Renal cortex interstitium (tissue), 15 donors: ENCODE data around the gene TNFRSF12A. TPM values are rescaled to one million over a fixed set of nuclear protein-coding genes. Genes with fewer than 3 reads are reported as not detected.
A peak's percentile ranks its signal among the peaks of the same experiment; 100 is the strongest.

Source experiments
- DNase-seq, 11 donors: peaks; one replicate each; pipeline ENCODE4 v3.0.0-alpha.2; 2013; ENCODE audit warnings: low read depth in 9 of 11, low spot score in 4 of 11; ENCODE audit errors: extremely low read depth in 1 of 11
- long read RNA-seq, 16 experiments: transcript quantifications; one replicate each; lab custom pipeline, GENCODE V29; 2026
- polyA plus RNA-seq, 3 donors: library from polyadenylated mRNA; unstranded; fragments of 120-200 nt; gene quantifications; one replicate each; pipeline ENCODE4 v1.2.1, GENCODE V29; 2013; ENCODE audit not compliant: insufficient read length in 3 of 3

Gene TNFRSF12A, protein sequence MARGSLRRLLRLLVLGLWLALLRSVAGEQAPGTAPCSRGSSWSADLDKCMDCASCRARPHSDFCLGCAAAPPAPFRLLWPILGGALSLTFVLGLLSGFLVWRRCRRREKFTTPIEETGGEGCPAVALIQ
- 10 to 100 TPM in 2 of 3 donors, 1 to 10 TPM in 1; 6.7 to 17.6 (median 12.9) TPM for polyA plus RNA-seq
- long read RNA-seq, donor 1, transcript TNFRSF12A-201 (4 exons, 1,033 nt) = major isoform, 15 of 16 reads
- long read RNA-seq, donor 1, partial matches to known transcripts = 0 of 16 reads
- long read RNA-seq, donor 1, other reads (novel, unspliced or antisense) = 0 of 16 reads
- long read RNA-seq, donor 2, transcript TNFRSF12A-201 (4 exons, 1,033 nt) = major isoform, 12 of 97 reads
- long read RNA-seq, donor 2, partial matches to known transcripts = 41 of 97 reads
- long read RNA-seq, donor 2, other reads (novel, unspliced or antisense) = 43 of 97 reads
- long read RNA-seq, donor 3, transcript TNFRSF12A-201 (4 exons, 1,033 nt) = major isoform, 17 of 18 reads
- long read RNA-seq, donor 3, partial matches to known transcripts = 0 of 18 reads
- long read RNA-seq, donor 3, other reads (novel, unspliced or antisense) = 0 of 18 reads
- long read RNA-seq, donor 4, transcript TNFRSF12A-201 (4 exons, 1,033 nt) = major isoform, 16 of 17 reads
- long read RNA-seq, donor 4, partial matches to known transcripts = 0 of 17 reads
- long read RNA-seq, donor 4, other reads (novel, unspliced or antisense) = 0 of 17 reads
- long read RNA-seq, donor 5 = 0 reads
- long read RNA-seq, donor 6, transcript TNFRSF12A-201 (4 exons, 1,033 nt) = major isoform, 10 of 11 reads
- long read RNA-seq, donor 6, partial matches to known transcripts = 0 of 11 reads
- long read RNA-seq, donor 6, other reads (novel, unspliced or antisense) = 0 of 11 reads
- long read RNA-seq, donor 7, transcript TNFRSF12A-201 (4 exons, 1,033 nt) = major isoform, 16 of 16 reads
- long read RNA-seq, donor 7, partial matches to known transcripts = 0 of 16 reads
- long read RNA-seq, donor 7, other reads (novel, unspliced or antisense) = 0 of 16 reads
- long read RNA-seq, donor 8 = 0 reads
- long read RNA-seq, donor 9, transcript TNFRSF12A-201 (4 exons, 1,033 nt) = major isoform, 12 of 19 reads
- long read RNA-seq, donor 9, partial matches to known transcripts = 5 of 19 reads
- long read RNA-seq, donor 9, other reads (novel, unspliced or antisense) = 0 of 19 reads
- long read RNA-seq, donor 10, transcript TNFRSF12A-201 (4 exons, 1,033 nt) = major isoform, 12 of 14 reads
- long read RNA-seq, donor 10, partial matches to known transcripts = 0 of 14 reads
- long read RNA-seq, donor 10, other reads (novel, unspliced or antisense) = 0 of 14 reads
- long read RNA-seq, donor 11, transcript TNFRSF12A-201 (4 exons, 1,033 nt) = major isoform, 8 of 118 reads
- long read RNA-seq, donor 11, partial matches to known transcripts = 76 of 118 reads
- long read RNA-seq, donor 11, other reads (novel, unspliced or antisense) = 34 of 118 reads
- long read RNA-seq, donor 12, transcript TNFRSF12A-201 (4 exons, 1,033 nt) = major isoform, 9 of 9 reads
- long read RNA-seq, donor 12, partial matches to known transcripts = 0 of 9 reads
- long read RNA-seq, donor 12, other reads (novel, unspliced or antisense) = 0 of 9 reads
- long read RNA-seq, donor 13 = 0 reads
- long read RNA-seq, donor 14, transcript TNFRSF12A-201 (4 exons, 1,033 nt) = major isoform, 25 of 26 reads
- long read RNA-seq, donor 14, partial matches to known transcripts = 0 of 26 reads
- long read RNA-seq, donor 14, other reads (novel, unspliced or antisense) = 0 of 26 reads
- long read RNA-seq, donor 15, transcript TNFRSF12A-201 (4 exons, 1,033 nt) = major isoform, 8 of 8 reads
- long read RNA-seq, donor 15, partial matches to known transcripts = 0 of 8 reads
- long read RNA-seq, donor 15, other reads (novel, unspliced or antisense) = 0 of 8 reads
- long read RNA-seq, donor 16, transcript TNFRSF12A-201 (4 exons, 1,033 nt) = major isoform, 42 of 59 reads
- long read RNA-seq, donor 16, partial matches to known transcripts = 13 of 59 reads
- long read RNA-seq, donor 16, other reads (novel, unspliced or antisense) = 0 of 59 reads

DNA sequence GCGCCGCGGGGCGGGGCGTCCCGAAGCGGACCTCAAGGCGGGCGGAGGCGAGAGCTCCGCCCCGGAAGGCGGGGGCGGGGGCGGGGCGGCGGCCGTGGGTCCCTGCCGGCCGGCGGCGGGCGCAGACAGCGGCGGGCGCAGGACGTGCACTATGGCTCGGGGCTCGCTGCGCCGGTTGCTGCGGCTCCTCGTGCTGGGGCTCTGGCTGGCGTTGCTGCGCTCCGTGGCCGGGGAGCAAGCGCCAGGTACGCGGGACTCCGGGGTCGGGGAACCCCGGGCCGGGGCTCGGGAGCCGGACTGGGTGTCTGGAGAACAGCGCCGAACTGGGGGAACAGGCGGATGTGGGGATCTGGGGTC, at the start of gene TNFRSF12A:
Gene TNFRSF12A (plus strand): TSS at position 122 of the 357 bp plus-strand sequence. CDS start 30 bp downstream, at position 152.
- peak in 2 of 11 donors; percentile 74 to 77 for DNase-seq

DNA sequence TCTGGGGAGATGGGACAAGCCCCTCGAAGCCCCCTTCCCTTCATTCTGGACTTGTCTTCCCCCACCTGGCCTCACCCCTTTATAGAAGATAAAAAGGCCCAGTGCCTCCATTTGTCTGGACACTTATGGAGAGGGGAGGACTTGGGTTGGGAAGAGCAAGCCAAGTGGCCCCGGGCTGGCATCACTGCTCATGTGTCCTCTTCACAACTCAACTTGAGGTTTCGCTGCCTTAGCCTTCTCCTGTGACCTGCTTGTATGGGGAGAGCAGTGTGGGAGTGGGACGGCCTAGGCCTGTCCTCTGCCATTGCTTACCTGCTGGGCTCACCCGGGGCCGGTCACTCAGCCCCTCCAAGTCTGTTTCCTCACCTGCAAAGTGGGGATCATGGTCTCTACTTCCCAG, 49.6 kb upstream of the TNFRSF12A start:
- DNase-seq = no peak

DNA sequence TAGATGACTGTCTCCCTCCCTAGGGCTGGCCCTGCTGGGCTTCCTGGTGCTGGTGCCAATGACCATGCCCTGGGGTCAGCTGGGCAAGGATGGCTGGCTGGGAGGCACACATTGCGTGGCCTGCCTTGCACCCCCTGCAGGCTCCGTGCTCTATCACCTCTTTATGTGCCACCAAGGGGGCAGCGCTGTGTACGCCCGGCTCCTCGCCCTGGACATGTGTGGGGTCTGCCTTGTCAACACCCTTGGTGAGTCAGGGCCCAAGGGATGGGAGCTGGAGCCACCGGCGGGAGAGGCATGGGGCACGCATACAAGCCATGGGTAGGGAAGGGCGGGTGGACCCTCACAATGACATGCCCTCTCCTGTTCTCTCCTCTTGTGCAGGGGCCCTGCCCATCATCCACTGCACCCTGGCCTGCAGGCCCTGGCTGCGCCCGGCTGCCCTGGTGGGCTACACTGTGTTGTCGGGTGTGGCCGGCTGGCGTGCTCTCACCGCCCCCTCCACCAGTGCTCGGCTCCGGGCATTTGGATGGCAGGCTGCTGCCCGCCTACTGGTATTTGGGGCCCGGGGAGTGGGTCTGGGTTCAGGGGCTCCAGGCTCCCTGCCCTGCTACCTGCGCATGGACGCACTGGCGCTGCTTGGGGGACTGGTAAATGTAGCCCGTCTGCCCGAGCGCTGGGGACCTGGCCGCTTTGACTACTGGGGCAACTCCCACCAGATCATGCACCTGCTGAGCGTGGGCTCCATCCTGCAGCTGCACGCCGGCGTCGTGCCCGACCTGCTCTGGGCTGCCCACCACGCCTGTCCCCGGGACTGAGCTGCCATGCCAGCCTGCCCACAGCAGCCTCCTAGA, 48.8 kb upstream of the TNFRSF12A start:
- no peak for DNase-seq

DNA sequence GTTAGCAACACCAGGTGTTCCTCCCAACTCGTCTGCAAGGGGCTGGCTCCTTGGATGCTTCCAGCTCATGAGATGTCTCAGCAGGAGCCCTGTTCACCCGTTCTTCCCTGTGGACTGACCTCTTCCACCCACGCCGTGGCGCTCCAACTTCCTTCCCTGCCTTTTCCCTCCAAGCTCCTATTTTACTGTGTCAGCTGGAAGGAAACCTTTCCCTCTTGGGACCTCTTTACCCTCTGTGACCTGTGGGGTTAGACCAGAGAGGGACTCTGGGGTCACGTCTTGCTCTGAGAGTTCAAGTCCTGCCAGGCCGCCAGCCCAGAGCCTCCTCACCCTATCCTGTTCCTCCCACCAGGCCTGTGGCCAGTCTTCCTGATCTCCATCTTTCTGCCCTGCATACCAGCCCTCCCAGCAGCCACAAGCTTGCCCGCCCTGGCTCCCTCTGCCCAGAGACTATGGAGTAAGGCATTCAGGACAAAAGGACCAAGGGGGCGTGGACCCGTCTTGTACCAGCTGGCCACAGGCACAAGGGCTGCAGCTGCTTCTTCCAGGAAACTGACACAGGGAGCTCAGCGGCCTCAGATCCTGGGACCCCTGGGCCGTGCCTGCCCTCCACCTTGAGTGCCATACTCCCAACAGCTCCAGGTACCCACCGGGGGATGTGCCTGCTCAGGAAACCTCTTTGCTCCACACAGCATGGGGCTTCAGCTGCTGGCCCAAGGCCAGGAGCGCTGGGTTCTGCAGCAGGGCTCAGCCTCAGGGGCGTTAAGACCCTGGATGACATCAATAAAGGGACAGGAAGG, 48.0 kb upstream of the TNFRSF12A start:
- no peak for DNase-seq

DNA sequence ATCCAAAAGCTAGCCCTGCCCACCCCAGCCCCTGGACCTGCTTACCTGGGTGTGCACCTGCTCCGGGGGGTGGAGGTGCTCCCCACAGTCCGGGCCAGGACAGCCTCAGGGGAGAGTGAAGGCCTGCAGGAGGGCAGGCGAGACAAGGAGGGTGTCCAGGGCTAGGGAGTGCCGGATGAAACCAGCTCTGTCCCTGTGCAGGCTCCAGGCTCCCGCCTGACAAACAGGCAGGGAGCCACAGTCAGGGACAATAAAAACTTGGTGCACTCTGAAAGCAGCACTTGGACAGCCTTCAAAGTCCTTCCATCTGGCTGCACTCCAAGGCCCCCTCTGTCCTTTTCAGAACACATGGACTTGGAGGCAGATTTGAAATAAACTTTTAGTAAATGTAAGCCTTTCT, 47.1 kb upstream of the TNFRSF12A start:
- DNase-seq = peak in 1 of 11 donors; percentile 49

DNA sequence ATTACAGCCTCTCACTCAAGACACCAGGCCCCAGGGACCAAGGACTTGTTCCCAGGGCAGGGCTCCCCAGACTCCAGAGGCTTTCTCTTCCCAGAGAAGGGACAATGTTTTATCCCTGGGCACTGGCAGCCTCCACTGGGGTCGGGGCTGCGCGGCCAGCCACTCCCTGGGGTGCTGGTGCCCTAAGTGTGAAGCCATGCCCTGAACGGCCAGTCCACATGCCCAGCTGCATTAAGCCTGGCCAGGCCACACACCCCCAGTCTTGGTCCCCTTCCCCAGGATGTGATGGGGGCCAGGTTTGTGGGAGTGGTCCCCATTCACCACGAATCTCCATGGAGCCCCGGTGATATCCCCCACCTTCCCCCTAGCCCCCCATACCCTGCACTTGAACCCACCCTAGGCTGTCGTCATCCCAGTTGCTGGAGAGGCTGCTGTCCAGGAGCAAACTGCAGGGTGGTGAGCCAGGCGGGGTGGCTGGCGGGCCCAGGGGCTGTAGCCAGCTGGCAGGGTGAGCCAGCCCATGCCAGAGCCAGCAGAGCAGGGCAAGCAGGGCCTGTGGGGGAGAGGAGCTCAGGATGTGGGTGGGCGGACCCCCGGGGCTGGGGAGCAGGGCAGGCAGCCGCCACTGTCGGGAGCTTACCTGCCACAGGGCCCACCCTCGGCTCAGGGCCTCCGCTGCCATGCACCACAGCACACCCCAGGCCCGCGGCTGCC, 46.4 kb upstream of the TNFRSF12A start:
- DNase-seq = no peak

DNA sequence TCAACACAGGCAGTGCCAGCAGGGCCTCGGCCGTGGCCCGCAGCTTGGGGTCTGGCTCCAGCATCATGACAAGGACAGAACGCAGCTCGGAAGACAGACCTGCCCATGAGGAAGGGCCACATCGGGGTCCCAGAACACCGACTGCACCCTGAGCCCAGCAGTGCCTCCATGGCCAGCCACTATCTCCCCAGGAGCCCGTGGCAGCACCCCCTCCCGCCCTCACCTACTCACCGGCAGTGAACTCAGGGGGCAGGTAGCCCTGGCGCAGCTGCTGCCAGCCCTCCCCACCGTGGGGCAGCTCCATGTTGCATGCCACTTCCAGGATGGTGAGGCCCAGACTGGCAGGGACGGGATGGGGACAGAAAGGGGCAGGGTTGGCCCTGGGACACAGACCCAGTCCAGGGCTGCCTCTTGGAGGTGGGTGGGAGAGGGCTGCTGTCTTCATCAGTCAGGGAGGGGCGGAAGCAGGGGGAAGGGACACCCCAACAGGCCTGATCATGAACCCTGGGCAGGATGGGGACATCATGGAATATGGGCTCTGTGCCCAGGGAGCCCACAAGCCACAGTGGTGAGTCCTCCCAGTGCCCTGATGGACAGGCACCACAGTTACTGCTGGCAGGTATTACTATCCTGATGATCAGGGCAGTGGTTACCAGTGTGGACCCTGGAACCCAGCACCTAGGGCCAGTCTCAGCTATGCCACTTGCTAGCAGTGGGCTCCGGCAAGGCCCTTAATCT, 45.7 kb upstream of the TNFRSF12A start:
- no peak for DNase-seq

DNA sequence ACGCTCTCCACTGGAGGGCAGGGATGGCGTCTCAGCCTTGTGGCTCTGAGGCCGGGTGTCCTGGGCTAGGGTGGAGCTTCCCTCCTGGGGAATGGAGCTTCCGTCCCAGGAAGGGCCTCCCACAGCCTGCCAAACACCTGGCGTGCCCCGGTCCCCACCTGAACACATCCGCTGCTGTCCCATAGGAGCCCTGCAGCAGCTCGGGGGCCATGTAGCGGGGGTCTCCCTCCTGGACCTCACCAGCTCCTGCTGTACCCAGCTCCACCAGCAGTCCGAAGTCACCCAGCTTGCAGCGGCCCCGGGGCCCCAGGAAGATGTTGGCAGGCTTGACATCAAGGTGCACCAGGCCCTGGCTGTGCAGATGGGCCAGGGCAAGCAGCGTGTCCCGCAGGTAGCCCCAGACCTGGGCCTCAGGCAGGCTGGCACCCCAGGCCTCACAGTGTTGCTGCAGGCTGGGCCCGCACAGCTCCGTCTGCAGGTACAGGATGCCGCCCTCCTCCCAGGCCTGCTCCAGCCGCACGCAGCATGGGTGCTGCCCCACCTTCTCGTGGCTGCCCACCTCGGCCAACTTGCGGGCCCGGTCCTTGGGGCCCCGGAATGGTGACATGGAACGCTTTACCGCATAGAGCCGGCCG, 44.9 kb upstream of the TNFRSF12A start:
- no peak for DNase-seq

DNA sequence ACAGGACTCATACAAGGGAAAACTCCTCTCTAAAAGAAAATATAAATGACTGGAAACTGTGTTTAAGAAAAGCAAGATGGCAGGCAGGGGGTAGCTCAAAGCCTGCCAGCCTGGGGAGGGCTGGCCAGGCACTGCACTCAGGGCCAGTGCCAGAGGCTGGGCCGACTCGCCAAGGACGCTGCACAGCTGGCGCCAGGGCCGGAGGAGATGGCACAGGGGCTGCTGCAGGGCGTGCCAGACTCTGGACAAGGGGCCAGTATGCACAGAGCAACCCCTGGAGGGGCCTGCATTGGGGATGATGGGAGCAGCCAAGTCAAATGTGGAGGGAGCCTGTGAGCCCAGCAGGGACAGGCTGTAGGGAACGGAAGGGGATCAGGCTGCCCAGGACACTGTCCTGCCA, 44.0 kb upstream of the TNFRSF12A start:
- no peak for DNase-seq

DNA sequence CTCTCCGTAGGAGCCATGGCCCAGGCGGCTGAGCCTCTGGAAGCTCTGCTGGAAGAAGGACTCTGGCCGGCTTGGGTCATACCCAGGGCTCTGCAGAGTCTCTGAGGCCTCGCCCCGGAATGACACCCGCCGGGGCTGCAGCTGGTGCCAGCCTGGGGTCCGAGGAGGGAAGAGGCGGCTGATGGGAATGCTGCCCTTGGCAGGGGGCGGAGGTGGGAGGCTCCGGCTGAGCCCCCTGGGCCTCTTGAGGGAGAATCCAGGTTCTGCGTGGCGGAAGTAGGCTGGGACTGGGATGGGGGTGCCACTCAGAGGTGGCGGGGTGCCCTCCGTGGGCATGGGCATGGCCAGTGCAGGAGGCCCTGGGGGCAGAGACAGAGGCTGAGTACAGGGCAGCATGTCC, 43.5 kb upstream of the TNFRSF12A start:
- no peak for DNase-seq

DNA sequence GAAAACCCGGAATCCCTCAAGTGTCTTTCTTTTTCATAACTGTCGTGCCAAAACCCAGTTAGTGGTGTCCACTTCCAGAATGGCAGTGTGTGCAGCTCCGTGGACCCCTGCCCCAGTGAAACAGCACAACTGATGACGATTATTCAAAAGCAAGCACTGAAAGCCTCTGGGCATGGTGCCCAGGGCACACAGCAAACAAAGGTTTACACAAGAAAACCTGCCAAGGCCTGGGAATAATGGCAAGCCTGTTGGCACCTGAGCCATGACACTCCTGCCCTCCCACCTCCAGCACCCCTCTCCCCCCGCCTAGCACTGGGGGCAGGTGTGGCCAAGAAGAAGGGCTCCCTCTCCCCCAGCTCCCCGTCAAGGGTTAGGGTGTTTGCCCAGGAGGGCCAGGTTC, 42.7 kb upstream of the TNFRSF12A start:
- DNase-seq = no peak

DNA sequence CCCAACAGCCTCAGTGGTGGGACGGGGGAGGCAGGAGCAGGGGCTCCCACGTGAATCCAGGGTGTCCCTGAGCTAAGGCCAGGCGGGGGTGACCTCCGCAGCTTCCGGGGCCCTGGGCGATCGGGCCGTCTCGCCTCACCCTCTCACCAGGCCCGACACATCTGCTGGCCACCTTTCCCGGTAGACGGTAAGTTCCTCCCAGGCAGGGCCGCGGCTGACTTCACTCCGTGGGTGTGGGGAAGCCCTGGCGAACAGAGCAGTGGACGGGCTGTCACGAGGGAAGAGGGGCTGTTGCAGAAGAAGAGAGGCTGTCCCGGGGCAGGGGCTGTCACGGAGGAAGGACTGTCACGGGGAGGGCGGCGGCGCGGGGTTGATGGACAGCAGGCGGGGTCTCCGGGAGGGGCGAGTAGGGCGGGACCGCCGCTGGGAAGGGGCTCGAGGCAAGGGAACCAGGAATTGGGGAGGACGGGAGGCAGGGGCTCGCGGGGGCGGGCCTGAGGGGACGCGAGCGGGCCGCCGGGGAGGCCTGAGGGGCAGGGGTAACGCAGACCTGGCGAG, 40.4 kb upstream of the TNFRSF12A start:
- no peak for DNase-seq

DNA sequence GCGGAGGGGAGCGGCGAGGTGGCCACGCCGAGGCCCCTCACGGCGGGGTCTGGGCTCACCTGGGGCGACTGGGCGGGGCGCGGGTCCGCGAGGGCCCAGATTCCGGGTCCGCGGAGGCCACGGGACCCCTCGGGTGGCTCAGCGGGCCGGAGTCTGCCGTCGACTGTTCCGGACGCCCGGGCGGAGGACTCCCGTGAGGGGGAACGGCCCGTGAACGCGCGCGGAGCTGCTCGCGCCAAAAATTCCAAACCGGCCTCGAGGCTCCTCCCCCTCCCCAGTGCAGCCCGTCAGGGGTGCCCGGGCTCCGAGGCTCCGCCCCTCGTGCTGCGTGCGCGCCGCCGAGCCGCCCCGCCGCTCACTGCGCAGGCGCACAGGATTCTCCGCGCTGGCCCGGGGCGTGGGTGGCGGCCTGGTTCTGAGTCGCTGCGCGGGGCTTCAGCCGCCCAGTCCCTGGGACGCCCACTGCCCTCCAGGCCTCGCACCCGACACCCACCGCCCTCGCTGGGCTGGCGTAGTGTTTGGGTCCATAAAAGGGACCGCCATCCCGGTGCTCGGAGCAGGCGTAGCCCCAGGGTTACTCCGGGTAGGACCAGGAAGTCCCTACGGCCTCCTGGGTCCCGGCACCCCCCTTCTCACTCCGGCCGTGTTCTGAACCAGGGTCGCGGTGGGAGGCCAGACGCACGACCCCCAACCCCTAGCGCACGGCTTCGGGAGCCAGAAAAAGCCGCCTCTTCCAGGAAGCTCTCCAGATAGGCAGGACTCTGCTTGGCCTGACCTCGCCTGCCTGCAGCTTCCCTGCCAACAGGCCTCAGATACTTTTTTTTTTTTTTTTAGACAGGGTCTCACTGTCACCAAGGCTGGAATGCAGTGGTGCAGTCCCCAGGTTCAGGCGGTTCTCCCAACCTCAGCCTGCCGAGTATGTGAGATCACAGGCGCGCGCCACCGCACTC, 39.7 kb upstream of the TNFRSF12A start, which contains the start of gene PKMYT1:
Gene PKMYT1 (minus strand): TSS at position 220 of the 950 bp plus-strand sequence. CDS start 789 bp downstream, outside the sequence.
- peak in 10 of 11 donors; percentile 71 to 91 (median 86) for DNase-seq
